ENCODE data around the gene FAM50A.
"Not testable (repeated sequence)": the region's sequence is repeated elsewhere in the genome, so short reads cannot be mapped to it uniquely, and the experiment has no call there.

Gene FAM50A

DNA sequence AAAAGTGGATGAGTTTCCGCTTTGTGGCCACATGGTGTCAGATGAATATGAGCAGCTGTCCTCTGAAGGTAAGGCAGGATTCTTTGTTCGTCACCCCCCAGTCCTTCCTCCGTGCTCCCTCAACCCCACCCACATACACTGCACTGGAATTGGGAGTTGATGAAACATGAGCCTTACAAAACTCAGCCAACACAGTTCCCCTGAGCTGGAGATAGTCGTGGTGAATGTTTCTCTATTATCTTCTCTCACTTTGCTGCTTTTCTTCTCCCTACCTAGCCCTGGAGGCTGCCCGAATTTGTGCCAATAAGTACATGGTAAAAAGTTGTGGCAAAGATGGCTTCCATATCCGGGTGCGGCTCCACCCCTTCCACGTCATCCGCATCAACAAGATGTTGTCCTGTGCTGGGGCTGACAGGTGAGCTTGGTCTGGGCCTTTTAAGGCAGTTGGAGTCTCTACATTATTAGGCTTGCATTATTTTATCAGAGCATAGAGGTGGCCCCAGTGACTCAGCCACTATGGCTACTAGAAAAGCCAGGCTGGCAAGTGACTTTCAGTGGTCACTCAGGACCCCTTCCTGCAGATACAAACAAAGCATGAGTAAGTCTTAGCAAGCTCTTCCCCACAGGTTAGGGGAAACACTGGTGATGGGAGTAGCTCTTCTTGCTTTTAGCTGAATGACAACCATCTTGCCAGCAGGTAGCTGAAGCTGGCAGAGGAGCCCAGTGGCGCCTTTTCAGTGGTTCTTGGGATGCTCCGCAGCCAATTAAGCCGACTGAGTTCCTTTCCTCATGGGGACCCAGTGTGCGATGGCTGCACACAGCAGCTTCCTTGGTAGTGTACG, 44.2 kb upstream of the FAM50A start:
- no peak for DNase-seq (ENCODE audit: low read depth)
- TF ChIP-seq CTCF (IDR thresholded peaks at IDR 0.05; ENCODE audit: low read depth, low read length, missing control alignments) = no peak
- H3K4me3 ChIP-seq (ENCODE audit: low read depth, low read length) = peak overlapping the region; percentile 88
- in situ Hi-C loops (cut with HindIII; ENCODE audit: low sequenced_read_pairs) = no loop called here

DNA sequence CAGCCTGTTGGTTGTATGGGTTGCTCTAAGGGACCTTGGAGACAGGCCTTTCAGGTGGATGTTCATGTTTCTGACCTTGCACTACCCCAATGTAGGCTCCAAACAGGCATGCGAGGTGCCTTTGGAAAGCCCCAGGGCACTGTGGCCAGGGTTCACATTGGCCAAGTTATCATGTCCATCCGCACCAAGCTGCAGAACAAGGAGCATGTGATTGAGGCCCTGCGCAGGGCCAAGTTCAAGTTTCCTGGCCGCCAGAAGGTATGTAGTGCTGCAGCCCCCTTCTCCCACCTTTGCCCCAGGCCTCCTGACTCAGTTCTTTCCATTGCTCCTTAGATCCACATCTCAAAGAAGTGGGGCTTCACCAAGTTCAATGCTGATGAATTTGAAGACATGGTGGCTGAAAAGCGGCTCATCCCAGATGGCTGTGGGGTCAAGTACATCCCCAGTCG, 43.5 kb upstream of the FAM50A start:
- peak overlapping the region; percentile 88 for H3K4me3 ChIP-seq (ENCODE audit: low read depth, low read length)
- DNase-seq (ENCODE audit: low read depth); in situ Hi-C loops (cut with HindIII; ENCODE audit: low sequenced_read_pairs): not testable (repeated sequence)

DNA sequence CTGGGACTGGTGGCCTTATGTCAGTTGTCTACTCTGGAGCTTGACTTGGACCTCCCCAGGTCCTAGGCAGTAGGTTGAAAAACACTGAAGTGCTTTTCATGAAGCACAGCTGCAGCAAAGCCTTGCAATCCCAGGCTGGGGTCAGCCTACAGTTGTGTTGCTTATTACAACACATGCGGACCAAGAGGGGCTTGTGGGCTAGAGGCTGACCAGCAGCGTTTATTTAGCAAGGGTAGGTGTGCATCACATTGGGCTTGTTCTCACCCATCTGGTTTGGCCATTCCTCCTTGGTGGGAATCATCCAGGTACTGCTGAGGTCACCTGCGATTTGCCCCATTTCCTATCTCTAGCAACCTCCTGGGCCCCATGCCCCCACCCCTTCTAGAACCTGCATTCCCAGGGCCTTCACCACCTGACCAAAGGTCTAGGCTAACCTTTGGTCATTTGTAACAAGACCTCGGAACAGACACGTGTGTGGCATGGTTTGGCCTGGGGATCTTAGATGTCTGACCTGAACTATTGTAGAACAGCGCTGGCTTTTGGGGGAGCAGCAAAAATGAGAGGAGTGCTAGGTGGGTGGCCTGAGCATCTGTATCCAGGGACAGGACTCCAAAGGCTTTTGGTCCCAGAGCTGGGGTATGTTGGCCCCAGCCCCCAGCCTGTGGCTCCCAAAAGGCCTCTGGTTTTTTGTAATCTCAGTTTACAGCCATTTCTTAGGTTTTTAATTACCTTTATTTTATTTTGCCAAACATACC, 42.7 kb upstream of the FAM50A start:
- no peak for DNase-seq (ENCODE audit: low read depth)
- H3K4me3 ChIP-seq (ENCODE audit: low read depth, low read length) = no peak overlapping the region
- no peak for TF ChIP-seq CTCF (IDR thresholded peaks at IDR 0.05; ENCODE audit: low read depth, low read length, missing control alignments)
- in situ Hi-C loops (cut with HindIII; ENCODE audit: low sequenced_read_pairs) = no loop called here

DNA sequence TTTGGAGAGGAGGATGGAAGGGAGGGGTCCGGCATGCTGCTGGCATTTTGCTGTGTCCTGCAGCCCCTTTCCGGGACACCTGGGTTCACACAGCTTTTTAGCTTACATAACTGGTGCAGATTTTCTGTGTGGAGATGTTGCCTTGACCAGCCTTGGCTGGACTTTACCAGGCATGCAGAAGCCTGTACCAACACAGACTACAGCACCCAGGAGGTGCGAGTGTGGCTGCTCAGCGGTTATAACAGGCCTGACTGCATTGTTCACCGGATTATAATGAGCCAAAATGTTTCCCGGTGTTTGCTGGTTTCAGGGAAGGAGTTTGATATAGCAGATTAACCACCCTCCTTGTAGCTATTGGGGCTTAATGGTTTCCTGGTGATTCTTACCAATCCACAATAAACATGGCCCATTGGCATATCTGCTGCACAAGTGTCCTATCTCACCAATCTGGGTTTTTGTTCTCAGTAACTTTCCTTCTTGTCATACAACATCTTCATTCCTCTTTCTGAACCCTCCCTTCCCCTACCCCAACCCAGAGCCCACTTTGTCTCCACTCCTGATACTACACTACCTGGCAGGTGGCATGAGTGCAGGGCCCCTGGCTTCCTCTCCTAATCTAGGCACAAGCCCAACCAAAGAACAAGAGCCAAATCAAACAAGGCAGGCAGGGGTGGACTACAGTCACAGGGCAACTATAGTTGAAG, 41.9 kb upstream of the FAM50A start:
- in situ Hi-C loops (cut with HindIII; ENCODE audit: low sequenced_read_pairs) = no loop called here
- DNase-seq (ENCODE audit: low read depth) = no peak
- H3K4me3 ChIP-seq (ENCODE audit: low read depth, low read length) = no peak overlapping the region
- TF ChIP-seq CTCF (IDR thresholded peaks at IDR 0.05; ENCODE audit: low read depth, low read length, missing control alignments) = no peak

GRCh38 chrX:154402622-154403127, 41.3 kb upstream of the FAM50A start:
- no peak for DNase-seq (ENCODE audit: low read depth)

DNA sequence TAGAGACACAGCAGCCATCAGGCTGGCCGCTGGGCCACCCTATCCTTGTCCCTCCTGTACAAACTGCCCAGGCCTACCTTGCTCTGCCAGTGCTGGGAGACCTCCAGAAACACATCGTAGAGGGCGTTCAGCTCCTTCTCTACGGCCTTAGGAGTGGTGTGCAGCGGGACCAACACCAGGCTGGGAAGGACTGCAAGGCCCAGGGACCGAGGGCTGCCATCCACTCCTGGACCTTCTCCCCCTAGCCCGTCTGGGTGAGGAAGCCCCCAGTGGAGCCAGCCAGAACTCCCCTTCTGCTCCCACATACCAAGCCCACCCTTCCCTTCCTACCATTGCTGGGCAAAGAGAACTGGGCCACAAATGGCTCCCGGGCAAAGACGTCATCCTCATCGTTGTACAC, 40.7 kb upstream of the FAM50A start:
- H3K4me3 ChIP-seq (ENCODE audit: low read depth, low read length) = no peak overlapping the region
- no peak for DNase-seq (ENCODE audit: low read depth)
- in situ Hi-C loops (cut with HindIII; ENCODE audit: low sequenced_read_pairs) = no loop called here
- no peak for TF ChIP-seq CTCF (IDR thresholded peaks at IDR 0.05; ENCODE audit: low read depth, low read length, missing control alignments)

More at GRCh38 chrX:154402622-154403127, 41.3 kb upstream of the FAM50A start:
- TF ChIP-seq CTCF (IDR thresholded peaks at IDR 0.05; ENCODE audit: low read depth, low read length, missing control alignments) = no peak
- no peak overlapping the region for H3K4me3 ChIP-seq (ENCODE audit: low read depth, low read length)
- in situ Hi-C loops (cut with HindIII; ENCODE audit: low sequenced_read_pairs) = no loop called here

Measured in astrocyte of the cerebellum (primary cell).